GM19328 (cell line): ENCODE results near the gene DHRS13.
"Not testable (repeated sequence)": the region's sequence is repeated elsewhere in the genome, so short reads cannot be mapped to it uniquely, and the experiment has no call there.

Experiments
- ATAC-seq: cut with Tn5 transposase; IDR thresholded peaks from one replicate; pipeline ENCODE4 v1.9.1; 2021; ENCODE audit warnings: mild to moderate bottlenecking, moderate library complexity; ENCODE audit not compliant: unreplicated experiment

Gene DHRS13

DNA sequence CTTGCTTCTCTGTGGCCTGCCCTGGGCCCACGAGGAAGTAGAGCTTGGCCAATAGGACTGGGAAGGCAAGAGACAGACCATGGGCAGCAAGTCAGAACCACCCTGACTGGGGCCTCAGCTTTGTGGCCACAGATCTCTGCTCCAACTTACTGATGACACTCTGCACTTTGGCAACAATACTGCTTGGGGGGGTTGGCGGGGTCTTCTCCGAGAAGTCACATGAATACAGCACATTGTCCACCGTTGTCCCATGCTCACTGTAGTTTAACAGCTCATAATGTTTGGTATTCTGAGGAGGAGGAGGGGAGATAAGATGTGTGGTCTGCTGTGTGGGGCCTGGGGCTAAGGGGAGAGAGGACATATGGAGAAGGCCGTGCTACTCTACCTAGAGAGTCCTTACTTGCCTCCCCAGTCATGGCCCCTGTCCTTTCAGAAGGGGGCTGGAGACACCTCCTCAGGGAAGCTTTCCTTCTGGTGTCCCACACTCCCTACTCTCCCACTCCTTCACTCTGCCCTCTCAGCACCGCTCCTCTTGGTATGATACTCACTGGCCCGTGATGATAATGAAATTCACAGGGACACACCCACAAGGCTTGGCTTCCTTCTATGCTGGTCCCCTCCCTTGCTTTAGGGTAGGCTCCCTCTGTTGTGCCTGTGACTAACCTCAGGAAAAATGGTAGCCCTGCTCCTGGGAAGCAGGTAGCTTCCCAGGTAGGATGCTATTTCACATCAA, 4.0 kb upstream of the DHRS13 start:
- ATAC-seq = no peak

DNA sequence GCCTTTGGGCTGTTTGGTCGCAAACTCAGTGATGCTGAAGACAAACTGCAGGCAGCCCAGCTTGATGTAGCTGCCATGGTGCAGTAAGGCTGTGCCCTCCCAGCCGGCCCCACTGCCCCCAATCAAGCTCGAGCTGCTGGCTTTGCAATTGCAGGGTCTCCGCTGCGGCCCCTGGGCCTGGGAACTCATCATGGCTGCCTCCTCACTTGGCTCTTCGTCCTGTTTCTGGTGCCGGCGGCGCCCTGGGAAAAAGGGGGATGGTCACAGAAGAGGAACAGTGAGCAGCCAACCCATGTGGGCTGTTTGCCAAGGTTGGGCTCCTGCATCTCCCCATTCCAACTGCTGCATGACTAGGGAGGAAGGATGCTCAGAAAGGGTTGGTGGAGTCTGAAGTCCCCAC, 3.4 kb upstream of the DHRS13 start:
- no peak for ATAC-seq

DNA sequence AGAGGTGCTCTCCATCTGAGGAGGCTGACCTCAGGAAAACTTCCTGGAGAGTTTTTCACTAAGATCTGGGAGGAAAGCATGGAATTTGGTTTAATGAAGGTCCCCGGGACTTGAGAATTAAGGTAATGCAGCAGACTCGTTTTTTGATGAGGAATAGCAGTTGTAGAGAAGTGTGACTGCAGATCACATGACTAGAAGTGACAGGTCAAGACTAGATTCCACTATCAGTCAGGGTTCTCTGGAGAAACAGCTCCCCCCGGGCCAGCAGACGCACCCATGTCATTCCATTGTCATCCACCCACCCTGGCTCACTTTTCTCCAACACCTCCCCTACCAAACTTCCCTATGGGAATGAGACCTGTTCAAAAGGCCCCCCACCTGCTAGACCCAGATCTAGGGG, 1.9 kb upstream of the DHRS13 start:
- no peak for ATAC-seq

DNA sequence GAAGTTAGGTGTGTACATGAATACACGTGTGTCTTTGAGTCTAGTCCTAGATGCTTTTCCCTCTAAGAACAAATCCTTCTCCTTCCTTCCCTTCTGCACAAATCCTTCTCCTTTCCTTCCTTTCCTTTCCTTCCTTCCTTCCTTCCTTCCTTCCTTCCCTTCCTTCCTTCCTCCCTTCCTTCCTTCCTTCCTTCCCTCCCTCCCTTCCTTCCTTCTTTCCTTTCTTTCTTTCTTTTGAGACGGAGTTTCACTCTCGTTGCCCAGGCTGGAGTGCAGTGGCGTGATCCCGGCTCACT, 615 bp upstream of the DHRS13 start:
- ATAC-seq = not testable (repeated sequence)

DNA sequence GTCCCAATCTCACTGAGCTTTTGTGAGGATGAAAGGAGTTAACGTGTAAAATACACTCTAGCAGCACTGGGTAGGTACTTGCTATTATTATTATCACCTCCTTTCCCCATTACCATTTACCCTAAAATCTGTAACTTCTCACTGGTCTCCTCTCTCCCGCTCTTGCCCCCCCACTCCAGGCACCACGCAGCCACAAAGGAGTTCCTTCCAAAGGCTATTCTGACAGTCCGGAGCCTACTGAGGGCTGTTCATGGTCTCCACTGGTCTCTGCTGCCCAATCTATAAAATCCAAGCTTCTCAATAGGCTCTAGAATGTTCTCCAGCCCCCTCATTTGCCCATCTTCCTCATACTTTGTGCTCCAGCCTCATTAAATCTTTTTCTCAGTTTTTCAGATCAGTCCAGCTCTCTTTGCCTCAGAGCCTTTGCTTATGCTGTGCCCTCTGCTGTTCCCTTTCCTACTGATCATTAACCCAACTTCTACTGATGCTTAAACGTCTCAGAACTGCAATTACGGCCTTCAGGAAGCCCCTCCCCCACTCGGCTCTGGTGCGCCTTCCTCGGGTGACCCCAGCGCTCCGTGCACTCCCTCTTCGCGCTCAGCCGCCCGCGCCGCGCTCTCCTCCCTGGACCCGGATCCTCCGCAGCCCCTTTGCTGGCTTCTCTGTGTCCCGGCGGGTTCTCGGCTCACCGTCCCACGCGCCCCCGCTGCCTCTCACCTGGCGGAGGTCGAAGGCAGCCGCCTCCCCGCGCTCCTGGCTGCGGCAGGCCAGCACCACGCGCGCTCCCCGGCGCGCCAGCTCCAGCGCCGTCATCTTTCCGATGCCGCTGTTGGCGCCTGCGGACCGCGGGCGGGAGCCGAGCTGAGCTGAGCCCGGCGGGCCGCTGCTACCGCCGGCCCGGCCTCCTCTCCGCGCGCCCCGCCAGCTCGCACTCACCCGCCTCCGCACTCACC, 737 bp downstream of the DHRS13 start:
- ATAC-seq = peak; percentile 40

DNA sequence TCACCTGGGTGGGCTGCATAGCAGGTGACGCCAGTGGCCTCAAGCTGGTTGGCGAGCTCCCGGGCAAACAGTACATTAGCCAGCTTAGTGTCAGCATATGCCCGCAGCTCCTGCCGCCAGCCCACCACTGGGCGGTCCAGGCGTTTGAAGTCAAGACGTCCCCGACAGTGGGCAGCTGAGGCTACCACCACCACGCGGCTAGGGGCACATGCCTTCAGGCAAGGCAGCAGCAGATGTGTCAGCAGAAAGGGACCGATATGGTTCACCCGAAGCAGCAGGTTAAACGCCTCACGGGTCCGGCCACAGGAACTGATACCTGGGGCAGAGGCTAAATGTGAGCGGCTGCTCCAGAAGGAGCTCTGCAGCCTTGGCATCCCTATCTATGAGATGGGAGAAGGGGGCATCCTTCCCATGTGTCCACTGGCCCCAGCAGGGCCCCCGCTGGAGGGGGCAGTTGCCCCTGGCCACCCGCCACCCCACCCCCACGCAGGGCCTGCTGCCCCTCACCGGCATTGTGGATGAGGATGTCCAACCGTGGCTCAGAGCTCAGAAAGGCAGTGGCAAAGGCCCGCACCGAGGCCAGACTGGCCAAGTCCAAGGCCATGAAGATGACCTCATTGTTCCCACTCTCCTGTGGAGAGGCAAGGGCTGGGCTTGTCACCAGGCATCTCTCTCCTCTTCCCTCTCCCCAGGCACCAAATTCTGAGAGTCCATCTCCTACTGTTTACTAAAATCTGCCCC, 1.7 kb downstream of the DHRS13 start:
- ATAC-seq = no peak

DNA sequence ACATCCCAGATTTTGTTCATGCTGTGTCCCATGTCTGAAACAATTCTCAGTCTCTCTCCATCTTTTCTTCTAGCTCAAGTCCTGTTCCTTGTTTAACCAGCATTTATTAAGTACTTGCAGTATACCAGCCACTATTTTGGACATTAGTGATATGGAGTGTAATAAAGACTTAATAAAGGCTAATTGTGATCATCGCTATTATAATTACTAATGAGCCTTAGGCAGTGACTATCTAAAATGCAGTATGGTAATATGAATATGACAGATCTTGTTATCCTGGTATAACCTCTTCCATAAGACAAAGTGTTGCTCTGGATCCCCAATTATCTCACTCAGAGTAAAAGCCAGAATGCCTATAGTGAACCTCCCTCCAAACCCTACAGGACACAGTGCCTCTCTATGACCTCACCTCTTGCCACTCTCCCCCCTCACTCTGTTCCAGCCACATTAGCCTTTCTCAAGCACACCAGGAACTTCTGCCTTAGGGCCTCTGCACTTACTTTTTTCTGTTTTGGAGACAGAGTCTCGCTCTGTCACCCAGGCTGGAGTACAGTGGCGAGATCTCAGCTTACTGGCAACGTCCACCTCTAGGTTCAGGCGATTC, 3.6 kb downstream of the DHRS13 start:
- no peak for ATAC-seq

DNA sequence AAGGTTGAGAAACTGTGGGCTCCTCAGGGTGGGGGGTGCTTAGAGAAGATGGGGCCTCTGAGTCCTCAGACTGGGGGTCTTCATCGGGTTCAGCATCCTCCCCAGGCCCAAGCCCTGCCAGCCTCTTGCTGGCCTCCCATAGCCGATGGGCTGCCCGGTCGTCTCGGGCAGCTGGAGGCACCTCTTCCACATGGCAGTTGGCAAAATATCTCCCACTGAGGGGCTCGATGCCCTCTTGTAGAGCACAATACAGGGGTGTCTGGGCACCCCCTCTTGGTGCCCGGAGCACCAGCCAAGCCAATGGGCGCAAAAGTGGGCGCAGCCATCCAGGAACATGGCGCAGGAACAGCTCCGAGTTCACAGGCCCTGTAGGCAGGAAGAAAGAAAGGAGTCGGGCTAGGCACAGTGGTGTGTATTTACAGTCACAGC, 4.3 kb downstream of the DHRS13 start:
- ATAC-seq = no peak

DNA sequence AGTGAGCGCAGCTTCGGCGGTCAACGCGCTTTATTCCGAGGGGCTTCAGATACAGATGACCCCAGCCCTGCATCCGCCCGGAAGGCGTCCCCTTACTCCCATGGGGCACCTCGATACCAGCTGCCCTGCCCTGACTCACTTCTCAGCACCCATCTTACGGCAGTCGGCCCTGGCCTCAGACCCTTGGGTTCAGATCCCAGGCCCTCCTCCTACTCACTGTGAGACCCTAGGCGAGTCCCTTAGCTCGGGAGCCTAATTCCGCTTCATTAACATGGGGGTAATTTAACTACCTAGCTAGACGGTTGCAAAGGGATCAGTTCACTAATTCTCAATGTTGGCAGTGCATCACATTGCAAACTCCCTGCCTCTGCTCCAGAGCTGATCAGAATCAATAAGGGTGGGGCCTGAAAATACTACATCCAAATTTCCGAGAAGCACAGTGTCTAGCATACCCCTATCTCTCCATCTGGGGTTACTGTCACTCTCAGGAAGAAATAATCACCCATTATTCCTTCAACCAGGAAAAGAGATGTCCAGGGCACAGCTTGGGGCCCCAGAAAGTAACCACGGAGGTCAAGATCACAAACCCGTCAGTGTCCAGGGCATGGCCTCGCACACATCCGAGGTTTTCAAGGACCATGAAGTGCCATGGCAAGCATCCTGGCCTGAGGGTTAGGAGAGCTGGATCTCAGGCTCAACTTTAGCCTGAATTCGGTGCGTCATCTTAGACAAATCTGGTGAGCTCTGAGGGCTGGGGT, 4.9 kb downstream of the DHRS13 start:
- ATAC-seq = no peak

DNA sequence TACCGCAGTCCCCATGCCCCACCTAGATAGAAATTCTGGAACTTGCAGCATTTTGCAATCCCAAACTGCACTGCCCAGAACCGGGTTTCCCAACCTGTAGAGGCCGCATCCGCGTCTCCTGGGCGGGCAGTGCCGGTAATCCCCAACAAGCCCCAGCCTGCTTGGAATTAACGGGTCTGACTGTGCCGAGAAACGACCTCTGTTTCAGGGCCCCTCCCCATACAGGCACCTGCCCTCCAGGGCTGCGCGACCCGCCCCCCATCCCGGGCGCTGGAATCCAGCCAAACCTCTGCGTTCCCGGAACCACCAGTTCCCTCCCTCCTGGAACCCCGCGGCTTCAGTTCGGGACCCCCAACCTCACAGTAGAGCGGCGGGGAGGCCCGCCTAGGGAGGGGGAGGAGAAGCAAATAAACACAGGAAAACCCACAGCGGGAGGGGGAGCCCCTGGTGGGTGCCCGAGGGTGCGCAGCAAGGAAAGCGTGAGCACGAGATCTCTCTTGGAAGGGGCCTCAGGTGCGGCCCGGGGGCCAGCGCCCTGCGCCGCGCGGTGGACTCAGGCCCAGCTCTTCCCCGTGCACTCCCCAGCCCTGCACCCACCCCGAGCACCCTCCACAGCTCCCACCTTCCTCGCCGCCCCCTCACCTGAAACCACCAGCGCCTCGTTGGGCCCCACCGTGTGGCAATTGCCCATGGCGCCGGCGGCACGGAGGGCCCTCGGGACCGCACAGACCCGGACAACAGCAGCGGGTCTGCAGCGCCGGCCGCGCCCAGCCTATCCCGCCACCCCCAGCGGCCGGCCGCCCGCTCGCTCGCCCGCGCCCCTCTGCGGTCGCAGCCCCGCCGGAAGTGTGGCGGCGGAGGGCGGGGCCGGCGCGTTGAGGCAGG, 5.8 kb downstream of the DHRS13 start, which contains the start of gene FLOT2:
TSS of gene FLOT2 (minus strand) at position 850 of the 885 bp plus-strand sequence. CDS start at position 691, 159 bp downstream.
- no peak for ATAC-seq

DNA sequence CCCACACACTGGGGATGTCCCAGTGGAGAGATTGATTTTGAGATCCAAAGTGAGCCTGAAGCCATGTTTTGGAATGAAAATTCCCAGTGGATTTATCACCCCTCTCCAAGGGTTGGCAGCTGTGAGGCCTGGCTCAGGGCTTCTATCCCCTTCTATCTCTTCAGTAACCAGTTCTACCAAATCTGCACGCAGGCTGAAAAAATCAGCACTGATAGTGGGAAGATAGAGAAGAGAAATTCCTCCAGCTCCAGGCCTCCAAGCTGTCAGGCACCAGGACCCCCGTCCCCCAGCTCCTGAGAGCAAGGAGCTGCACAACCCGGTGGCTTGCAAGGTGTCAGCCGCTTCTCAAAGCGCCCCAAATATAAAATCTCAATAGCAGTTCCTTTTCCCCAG, 6.4 kb downstream of the DHRS13 start:
- no peak for ATAC-seq

DNA sequence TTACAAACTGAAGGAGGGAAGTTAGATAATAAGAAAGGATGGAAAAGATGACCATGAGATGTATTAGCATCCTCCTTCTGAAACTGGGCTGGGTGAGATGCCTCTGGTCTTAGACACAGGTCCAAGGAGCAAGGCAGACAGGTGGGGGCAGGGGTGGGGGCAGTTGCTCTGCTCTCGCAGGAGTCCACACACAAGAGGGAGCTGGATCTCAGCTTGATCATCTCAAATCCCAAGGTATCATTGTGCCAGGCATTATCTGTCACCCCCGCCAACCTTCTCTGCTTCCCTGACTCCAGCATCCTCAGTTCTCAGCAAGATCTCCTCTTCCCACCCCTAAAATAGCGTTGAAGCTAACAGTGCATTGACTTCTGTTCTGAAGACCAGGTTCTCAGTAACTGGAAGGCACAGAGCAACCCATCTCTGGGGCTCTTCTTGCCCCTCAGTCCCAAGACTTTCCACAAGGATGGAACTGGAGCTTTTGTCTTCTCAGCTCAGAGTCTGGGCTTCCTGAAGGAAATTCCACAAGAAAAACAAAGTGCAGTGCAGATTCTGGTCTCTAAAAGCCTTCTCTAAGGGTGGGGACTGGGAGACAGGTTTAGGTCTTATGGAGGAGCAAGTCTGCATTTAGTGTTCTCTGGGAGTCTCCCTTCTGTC, 7.0 kb downstream of the DHRS13 start:
- ATAC-seq = no peak

DNA sequence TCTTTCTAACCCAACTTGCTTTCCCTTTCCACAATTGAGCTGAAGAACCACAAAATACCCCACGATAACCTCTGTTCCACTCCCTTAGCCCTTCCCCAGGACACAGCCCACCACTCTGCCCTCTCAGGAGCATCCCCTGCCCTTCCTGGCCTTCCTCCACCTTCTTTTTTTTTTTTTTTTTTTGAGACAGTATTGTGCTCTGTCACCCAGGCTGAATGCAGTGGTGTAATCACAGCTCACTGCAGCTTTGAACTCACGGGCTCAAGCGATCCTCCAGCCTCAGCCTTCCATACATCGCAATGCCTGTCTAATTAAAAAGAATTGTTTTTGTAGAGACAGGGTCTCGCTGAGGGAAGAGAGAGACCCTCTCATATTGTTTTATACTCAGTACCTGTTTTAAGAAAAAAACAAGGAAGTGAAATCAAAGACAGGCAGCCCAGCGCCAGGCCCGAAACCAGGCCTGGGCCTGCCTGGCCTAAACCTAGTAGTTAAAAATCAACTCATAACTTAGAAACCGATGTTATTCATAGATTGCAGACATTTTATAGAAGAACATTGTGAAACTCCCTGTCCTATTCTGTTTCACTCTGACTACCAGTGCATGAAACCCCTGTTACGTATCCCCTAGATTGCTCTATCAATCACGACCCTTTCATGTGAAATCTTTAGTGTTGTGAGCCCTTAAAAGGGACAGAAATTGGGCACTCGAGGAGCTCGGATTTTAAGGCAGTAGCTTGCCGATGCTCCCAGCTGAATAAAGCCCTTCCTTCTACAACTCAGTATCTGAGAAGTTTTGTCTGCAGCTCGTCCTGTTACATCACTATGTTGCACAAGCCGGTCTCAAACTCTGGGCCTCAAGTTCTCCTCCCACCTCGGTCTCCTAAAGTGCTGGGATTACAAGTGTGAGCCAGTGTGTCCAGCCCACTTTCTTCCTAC, 9.4 kb downstream of the DHRS13 start:
- ATAC-seq = not testable (repeated sequence)

DNA sequence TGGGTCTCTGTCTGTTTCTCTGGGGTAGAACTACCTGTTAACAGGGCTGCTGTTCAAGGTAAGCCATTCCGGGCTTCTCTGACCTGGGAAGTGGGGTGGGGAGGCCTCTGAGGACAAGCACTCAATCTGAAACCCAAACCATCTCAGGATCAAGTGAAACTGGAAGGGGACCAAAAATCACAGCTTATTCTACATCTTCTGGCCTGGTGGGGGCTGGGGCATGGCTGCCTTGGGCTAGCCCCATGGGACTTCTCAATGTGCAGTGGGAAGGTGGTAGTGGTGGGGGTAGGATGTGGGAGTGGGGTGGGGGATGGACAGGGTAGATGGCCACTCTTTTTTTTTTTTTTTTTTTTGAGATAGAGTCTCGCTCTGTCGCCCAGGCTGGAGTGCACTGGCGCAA, 10.9 kb downstream of the DHRS13 start:
- no peak for ATAC-seq

DNA sequence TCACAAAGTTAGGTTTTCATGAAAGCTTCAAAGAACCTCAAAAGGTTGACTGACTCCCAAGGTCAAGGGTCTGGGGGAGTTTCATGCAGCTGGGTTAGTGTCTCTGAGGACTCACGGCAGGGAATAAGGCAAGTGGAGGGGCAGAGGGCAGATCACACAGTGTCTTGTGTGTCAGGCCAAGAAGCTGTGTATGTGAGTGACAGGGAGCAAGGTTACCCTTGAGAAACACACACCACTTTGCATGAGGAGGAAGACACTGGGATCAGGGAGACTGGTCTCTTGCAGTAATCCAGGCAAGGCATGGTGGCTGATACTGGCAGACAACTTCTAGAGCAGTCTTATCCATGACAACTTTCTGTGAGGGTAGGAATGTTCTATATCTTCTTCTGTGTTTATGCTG, 11.7 kb downstream of the DHRS13 start:
- ATAC-seq = no peak

DNA sequence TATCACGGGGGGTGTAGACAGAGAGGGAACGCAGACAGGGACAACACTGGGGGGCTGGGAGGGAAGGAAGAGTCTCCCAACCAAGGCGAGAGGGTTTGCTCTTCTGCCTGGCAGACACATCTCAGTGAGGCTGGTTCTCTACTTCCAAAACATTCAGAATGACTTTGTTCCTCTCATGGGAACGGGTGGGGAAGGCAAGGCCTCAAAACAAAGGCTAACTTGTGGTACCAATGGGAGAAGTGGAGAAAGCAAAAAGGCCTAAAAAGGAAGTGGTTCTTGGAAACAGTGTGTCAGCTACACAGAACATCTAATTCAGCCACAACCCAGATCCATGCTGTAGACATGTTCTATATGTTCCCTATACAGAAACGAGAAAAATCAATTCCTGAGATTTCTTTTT, 12.9 kb downstream of the DHRS13 start:
- no peak for ATAC-seq

DNA sequence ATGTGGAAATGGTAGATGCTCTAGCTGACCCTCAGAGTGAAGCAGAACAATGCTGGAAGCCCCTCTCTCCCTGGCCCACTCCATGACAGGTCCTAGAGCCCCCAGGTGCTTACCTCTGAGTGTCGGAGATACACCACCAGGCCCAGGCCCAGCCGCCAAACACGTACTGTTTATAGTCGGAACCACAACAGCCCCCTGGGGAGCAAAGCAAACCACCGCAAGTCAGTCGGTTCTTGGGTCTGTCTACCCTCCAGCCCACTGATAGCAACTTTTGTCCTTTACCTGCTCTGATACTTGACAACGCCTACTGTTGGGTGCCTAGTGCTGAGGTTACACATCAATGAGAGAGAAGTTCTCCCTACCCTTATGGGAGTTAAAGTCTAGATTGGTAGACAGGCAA, 14.0 kb downstream of the DHRS13 start:
- ATAC-seq = no peak
